ENCODE data around the gene ZNF383.
"Not testable (repeated sequence)": the region's sequence is repeated elsewhere in the genome, so short reads cannot be mapped to it uniquely, and the experiment has no call there.

DNA sequence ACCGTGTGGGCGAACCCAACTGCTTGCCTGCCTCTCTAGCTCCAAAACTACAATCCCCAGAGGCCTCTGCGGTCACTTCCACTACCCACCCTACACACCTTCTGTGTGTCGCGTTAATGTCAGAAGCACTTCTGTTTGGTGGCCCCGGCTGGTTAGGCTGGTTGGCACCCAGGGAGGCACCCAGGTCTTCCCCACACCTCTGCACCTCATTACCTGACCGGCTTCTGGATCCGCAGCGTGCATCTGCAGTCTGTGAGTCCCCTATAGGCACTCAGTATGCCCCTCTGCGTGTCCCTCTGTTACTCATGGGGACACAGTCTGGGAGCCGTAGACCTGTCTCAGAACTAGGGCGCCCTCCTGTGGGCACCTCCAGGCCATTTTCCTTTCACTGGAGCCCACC is 49.0 kb downstream of the ZNF383 start:
- TF ChIP-seq ATF3 (IDR thresholded peaks at IDR 0.05); POLR2A (IDR thresholded peaks at IDR 0.05; ENCODE audit: borderline replicate concordance, extremely low read depth, insufficient read depth, insufficient read length): not testable (repeated sequence)

All from HCT116 (cell line).